ES-I3 (cell line): Measurements from ENCODE around the gene STXBP1.

ENCODE experiments used
- H3K36me3 ChIP-seq: 2 replicates; pipeline ENCODE4 v1.6.1; 2013; ENCODE audit warnings: mild to moderate bottlenecking, low read length, control low read depth, moderate library complexity; ENCODE audit not compliant: insufficient read depth
- H3K4me1 ChIP-seq: 2 replicates; pipeline ENCODE4 v1.6.1; 2013; ENCODE audit warnings: mild to moderate bottlenecking, control low read depth, low read length; ENCODE audit not compliant: insufficient read depth
- H3K9ac ChIP-seq: 2 replicates; pipeline ENCODE4 v1.6.1; 2013; ENCODE audit warnings: low read depth, mild to moderate bottlenecking, low read length, moderate library complexity
- H3K9me3 ChIP-seq: 2 replicates; pipeline ENCODE4 v1.6.1; 2013; ENCODE audit warnings: mild to moderate bottlenecking, low read length, moderate library complexity; ENCODE audit not compliant: control insufficient read depth, insufficient read depth

The STXBP1 gene

GRCh38 chr9:127667906-127668305 is 55.8 kb downstream of the STXBP1 start:
- Histone ChIP-seq H3K36me3 (peaks cover 3% of the 10 kb centered on the region; the same call in 1 of the 2 replicates), H3K9me3 (no peaks in the 10 kb centered on the region), H3K4me1 (no peaks in the 10 kb centered on the region), H3K9ac (no peak overlapping the region)

- H3K9ac ChIP-seq, result no peak overlapping the region
- peaks cover 4% of the 10 kb centered on the region; the same call in 1 of the 2 replicates for H3K36me3 ChIP-seq
- H3K4me1 ChIP-seq, result no peaks in the 10 kb centered on the region
- no peaks in the 10 kb centered on the region for H3K9me3 ChIP-seq
Observed at GRCh38 chr9:127673234-127673633, 61.2 kb downstream of the STXBP1 start.

GRCh38 chr9:127676638-127677037 is 64.6 kb downstream of the STXBP1 start:
- Histone ChIP-seq H3K9me3 (no peaks in the 10 kb centered on the region), H3K36me3 (peaks cover 11% of the 10 kb centered on the region; the same call in 1 of the 2 replicates), H3K4me1 (no peaks in the 10 kb centered on the region), H3K9ac (no peak overlapping the region)

GRCh38 chr9:127679506-127679905 is 67.4 kb downstream of the STXBP1 start:
- Histone ChIP-seq H3K9me3 (no peaks in the 10 kb centered on the region), H3K9ac (no peak overlapping the region), H3K4me1 (peaks cover 6% of the 10 kb centered on the region), H3K36me3 (peaks cover 16% of the 10 kb centered on the region)

GRCh38 chr9:127680226-127680625 is 68.1 kb downstream of the STXBP1 start:
- Histone ChIP-seq H3K9me3 (no peaks in the 10 kb centered on the region), H3K4me1 (peaks cover 10% of the 10 kb centered on the region), H3K36me3 (peaks cover 16% of the 10 kb centered on the region), H3K9ac (no peak overlapping the region)

GRCh38 chr9:127680846-127681245 is 68.8 kb downstream of the STXBP1 start:
- peaks cover 10% of the 10 kb centered on the region for H3K4me1 ChIP-seq
- H3K9me3 ChIP-seq, result no peaks in the 10 kb centered on the region
- H3K9ac ChIP-seq, result no peak overlapping the region
- peaks cover 16% of the 10 kb centered on the region for H3K36me3 ChIP-seq

- H3K4me1 ChIP-seq, result peaks cover 10% of the 10 kb centered on the region
- H3K9me3 ChIP-seq, result no peaks in the 10 kb centered on the region
- H3K9ac ChIP-seq, result no peak overlapping the region
- H3K36me3 ChIP-seq, result peaks cover 12% of the 10 kb centered on the region; the same call in 1 of the 2 replicates
Observed at GRCh38 chr9:127682351-127683136, 70.5 kb downstream of the STXBP1 start.

GRCh38 chr9:127683723-127684122 is 71.6 kb downstream of the STXBP1 start:
- Histone ChIP-seq H3K9ac (no peak overlapping the region), H3K36me3 (peaks cover 12% of the 10 kb centered on the region; the same call in 1 of the 2 replicates), H3K9me3 (no peaks in the 10 kb centered on the region), H3K4me1 (peaks cover 10% of the 10 kb centered on the region)

- Histone ChIP-seq H3K36me3 (peaks cover 18% of the 10 kb centered on the region), H3K4me1 (peaks cover 10% of the 10 kb centered on the region), H3K9ac (no peak overlapping the region), H3K9me3 (no peaks in the 10 kb centered on the region)
Observed at GRCh38 chr9:127684576-127684975, 72.5 kb downstream of the STXBP1 start.

GRCh38 chr9:127686461-127687393 is 74.7 kb downstream of the STXBP1 start:
- no peak overlapping the region for H3K9ac ChIP-seq
- H3K36me3 ChIP-seq, result peaks cover 12% of the 10 kb centered on the region
- no peaks in the 10 kb centered on the region for H3K9me3 ChIP-seq
- H3K4me1 ChIP-seq, result peaks cover 10% of the 10 kb centered on the region

- peaks cover 4% of the 10 kb centered on the region; the same call in 1 of the 2 replicates for H3K4me1 ChIP-seq
- H3K9ac ChIP-seq, result no peak overlapping the region
- no peaks in the 10 kb centered on the region for H3K9me3 ChIP-seq
- H3K36me3 ChIP-seq, result peaks cover 9% of the 10 kb centered on the region
Observed at GRCh38 chr9:127689329-127690000, 77.4 kb downstream of the STXBP1 start.

GRCh38 chr9:127690735-127691134 is 78.7 kb downstream of the STXBP1 start:
- H3K9ac ChIP-seq, result no peak overlapping the region
- H3K9me3 ChIP-seq, result no peaks in the 10 kb centered on the region
- no peaks in the 10 kb centered on the region for H3K4me1 ChIP-seq
- peaks cover 9% of the 10 kb centered on the region for H3K36me3 ChIP-seq

- H3K9ac ChIP-seq, result no peak overlapping the region
- no peaks in the 10 kb centered on the region for H3K4me1 ChIP-seq
- peaks cover 9% of the 10 kb centered on the region for H3K36me3 ChIP-seq
Observed at GRCh38 chr9:127692071-127692470, 80.0 kb downstream of the STXBP1 start.

GRCh38 chr9:127693143-127693542 is 81.1 kb downstream of the STXBP1 start:
- Histone ChIP-seq H3K9me3 (no peaks in the 10 kb centered on the region), H3K36me3 (peaks cover 9% of the 10 kb centered on the region), H3K9ac (no peak overlapping the region), H3K4me1 (no peaks in the 10 kb centered on the region)

More at GRCh38 chr9:127692071-127692470, 80.0 kb downstream of the STXBP1 start:
- no peaks in the 10 kb centered on the region for H3K9me3 ChIP-seq
